GM18520 (cell line): Measurements from ENCODE around the gene PRDM11.

ENCODE experiments used
- ATAC-seq: cut with Tn5 transposase; IDR thresholded peaks from one replicate; pipeline ENCODE4 v1.9.1; 2021; ENCODE audit not compliant: unreplicated experiment

PRDM11 gene

GRCh38 chr11:45209000-45209879, 62.8 kb downstream of the PRDM11 start:
- ATAC-seq: no peak

DNA sequence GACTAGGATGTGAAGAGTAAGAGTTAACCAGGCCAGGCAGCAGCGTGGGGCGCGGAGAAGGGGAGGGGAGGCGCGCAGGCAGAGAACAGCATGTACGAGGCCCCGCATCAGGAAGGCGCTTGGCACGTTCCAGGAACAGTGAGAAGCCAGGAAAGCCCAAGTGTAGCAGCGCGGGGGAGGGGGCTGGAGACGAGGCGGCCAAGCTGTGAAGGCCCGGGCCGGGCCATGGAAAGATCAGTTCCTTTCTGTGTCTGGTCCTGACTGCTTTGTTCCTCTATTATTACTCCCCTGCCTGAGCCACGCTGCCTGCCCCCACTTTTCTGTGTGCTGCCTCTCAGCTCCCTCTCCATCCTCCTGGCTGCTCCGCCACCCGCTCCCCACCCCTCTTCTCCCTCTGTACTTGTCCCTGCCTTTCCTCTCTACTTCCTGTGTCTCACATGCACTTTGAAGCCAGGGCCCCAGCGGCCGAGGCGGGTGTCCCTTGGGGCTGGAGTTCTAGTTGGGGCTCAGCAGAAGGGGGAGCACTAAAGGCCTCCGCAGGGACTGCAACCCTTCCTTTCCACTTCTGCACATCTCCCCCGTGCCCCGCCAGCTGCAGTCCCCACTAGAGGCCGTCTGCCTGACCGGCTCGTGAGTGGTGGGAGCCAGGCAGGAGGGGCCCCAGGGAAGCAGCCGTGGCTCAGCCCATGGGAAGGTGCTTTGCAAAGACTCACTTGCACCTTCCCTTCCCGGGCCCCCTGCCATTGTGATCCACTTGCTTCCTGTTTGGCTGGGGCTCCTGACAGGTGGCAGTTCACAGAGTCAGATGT, 63.7 kb downstream of the PRDM11 start:
- ATAC-seq: no peak

GRCh38 chr11:45210846-45211245, 64.4 kb downstream of the PRDM11 start:
- no peak for ATAC-seq

- ATAC-seq: no peak
Observed at GRCh38 chr11:45211732-45212131, 65.3 kb downstream of the PRDM11 start.

- ATAC-seq: no peak
Observed at GRCh38 chr11:45212566-45213315, 66.3 kb downstream of the PRDM11 start.

DNA sequence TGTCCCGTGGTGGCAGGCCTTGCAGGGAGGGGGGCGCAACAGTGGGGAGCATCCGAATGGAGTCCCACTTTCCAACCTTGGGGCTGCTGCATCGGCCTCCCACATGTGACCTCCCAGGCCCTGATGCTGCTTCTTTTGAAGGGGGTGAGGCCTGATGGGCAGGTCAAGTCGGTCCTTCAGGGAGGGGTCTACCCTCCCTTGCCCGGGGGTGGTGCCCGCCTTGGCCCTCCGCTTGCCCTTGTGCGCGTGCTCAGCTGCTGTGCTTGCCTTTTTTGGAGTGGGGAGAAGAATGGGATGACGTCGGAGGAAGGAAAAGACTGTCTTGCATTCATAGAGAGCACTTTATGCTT, 66.9 kb downstream of the PRDM11 start:
- ATAC-seq: no peak

DNA sequence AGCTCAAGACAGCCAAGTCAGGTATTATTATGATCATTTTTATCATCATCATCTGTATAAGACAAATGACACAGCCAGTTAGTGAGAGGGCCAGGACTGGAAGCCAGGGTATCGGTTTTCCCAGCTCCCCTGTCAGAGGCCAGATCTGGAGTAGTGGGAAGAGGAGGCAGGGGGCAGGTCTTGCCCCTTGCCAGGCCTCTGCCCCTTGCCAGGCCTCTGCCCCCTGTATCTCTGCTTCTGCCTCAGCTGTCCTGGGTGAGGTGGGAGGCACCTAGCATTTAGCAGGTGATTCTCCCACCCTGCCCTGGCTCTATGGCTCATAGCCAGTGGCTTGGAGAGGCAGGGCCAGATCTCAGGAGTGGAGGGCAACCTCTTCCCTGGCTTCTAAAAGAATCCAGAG, 67.3 kb downstream of the PRDM11 start:
- no peak for ATAC-seq

- ATAC-seq: no peak
Observed at GRCh38 chr11:45215098-45215865, 68.8 kb downstream of the PRDM11 start.

DNA sequence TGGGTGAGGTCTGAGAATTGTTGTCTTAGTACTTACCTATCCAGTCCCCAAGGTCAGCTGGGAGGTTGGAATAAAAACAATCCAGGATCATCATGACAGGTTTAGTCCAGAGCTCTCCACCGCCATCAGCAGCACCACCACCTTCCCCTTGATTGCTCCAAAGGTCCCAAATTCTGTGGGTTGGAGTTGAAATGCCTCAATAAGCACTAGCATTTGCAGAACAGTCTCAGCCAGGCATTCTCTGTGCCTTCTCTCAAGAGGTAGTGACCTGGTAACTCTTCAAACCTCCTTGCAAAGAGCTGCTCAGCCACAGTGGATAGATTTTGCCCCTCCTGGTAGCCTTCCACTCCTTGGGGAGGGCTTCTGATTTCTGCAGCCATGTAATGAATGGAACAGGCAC, 69.6 kb downstream of the PRDM11 start:
- ATAC-seq: no peak

DNA sequence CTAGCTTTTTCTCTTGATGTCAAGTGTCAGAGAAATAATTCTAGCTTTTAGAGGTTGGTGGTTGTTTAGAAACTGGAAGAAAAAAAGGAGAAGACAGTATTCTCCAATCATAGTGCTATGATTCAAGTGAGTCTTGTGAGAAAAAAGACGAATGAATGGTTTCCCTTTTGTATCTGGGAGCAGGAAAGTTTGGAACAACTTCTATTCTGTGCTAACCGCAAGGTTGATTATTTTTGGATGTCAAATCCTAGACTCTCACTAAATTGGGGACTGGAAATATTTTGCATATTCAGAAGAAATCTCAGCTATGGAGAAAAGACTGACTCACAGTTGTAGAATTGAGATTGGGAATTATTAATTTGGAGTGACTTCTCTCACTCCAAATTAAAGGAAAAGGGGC, 70.5 kb downstream of the PRDM11 start:
- ATAC-seq: no peak

GRCh38 chr11:45217991-45218390, 71.6 kb downstream of the PRDM11 start:
- no peak for ATAC-seq

GRCh38 chr11:45218705-45219104, 72.3 kb downstream of the PRDM11 start:
- ATAC-seq: no peak

DNA sequence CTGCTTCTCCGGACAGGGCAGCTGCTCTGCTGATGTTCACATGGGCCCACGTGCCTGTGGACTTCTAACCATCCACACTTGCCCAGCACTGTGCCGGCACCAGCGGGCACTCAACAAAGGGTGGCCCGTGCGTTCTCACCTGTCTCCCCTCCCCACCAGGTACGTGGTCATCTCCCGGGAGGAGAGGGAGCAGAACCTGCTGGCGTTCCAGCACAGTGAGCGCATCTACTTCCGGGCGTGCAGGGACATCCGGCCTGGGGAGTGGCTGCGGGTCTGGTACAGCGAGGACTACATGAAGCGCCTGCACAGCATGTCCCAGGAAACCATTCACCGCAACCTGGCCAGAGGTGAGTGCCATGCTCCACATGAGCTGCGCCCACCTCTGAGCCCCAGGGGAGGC, 73.0 kb downstream of the PRDM11 start:
- no peak for ATAC-seq

- ATAC-seq: no peak
Observed at GRCh38 chr11:45223496-45223895, 77.1 kb downstream of the PRDM11 start.

DNA sequence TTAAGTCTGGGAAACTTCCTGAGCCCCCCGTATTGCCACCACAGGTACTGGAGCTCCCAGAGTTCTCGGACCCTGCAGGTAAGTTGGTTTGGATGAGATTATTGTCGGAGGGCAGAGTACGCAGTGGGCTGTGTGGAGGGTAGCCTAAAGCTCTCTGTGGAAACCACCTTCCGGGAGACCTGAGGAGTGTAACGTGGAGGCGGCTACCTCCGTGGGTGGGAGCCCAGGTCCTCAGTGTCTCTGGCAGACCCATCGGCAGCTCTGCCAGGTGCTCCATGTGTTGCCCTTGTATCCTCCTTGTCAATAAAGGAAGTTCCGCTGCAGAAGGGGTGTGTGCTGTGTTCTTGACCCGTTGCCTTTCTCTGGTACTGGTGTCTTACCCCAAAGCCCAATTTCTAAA, 78.3 kb downstream of the PRDM11 start:
- ATAC-seq: no peak

GRCh38 chr11:45225277-45225676, 78.8 kb downstream of the PRDM11 start:
- no peak for ATAC-seq

- ATAC-seq: no peak
Observed at GRCh38 chr11:45225961-45226871, 79.8 kb downstream of the PRDM11 start.

DNA sequence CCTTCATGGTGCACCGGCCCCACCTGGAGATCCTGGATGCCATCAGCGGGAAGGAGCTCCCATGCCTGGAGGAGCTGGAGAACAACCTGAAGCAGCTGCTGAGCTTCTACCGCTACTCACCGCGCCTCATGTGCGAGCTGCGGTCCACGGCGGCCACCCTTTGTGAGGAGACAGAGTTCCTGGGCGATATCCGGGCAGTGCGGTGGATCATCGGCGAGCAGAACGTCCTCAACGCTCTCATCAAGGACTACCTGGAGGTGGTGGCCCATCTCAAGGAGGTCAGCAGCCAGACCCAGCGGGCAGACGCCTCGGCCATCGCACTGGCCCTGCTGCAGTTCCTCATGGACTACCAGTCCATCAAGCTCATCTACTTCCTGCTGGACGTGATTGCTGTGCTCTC, 80.5 kb downstream of the PRDM11 start:
- ATAC-seq: no peak

DNA sequence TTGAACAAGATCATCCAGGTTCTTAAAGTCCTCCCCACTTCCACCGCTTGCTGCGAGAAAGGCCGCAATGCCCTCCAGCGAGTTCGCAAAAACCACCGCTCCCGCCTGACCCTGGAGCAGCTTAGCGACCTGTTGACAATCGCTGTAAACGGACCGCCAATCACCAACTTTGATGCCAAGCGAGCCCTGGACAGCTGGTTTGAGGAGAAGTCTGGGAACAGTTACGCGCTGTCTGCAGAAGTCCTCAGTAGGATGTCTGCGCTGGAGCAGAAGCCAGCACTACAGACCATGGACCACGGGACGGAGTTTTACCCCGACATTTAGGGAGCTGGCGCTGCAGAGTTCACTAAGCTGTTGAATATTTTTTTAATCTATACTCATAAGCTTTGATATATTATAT, 81.4 kb downstream of the PRDM11 start:
- ATAC-seq: no peak
